ENCODE measurements around the gene GAP43. TPM values are rescaled to one million over a fixed set of nuclear protein-coding genes. Genes with fewer than 3 reads are reported as not detected.

Gene GAP43
- total RNA-seq, result under 1 TPM; 0.62 to 0.63 TPM
- 0.62 TPM for polyA plus RNA-seq (ENCODE audit: insufficient read depth, low read depth, low replicate concordance)
- long read RNA-seq, donor 1, result 0 reads
- long read RNA-seq, donor 2, result 0 reads

- Histone ChIP-seq H3K4me3 (peak within 1 kb of the TSS; percentile 4 to 12), H3K27me3 (no peaks in the 10 kb centered on the region), H3K4me1 (no peaks in the 10 kb centered on the region), H3K9me3 (no peaks in the 10 kb centered on the region), H3K36me3 (ENCODE audit: low read depth, missing control alignments) (no peaks in the 10 kb centered on the region), H3K27ac (no peak within 1 kb of the TSS)
- peak; percentile 37 for DNase-seq
- no peak for TF ChIP-seq CTCF (IDR thresholded peaks at IDR 0.05)
- WGBS, 2 donors, result 4% methylated on average over 20 of the region's 20 CpGs
- intact Hi-C loops (cut with DNase I; ENCODE audit: low total_unique reads), result no loop called here
These were observed at the start of gene GAP43 for GRCh38 chr3:115623044-115623868. TSS of gene GAP43 (plus strand) at chr3:115623510. CDS start at chr3:115623690, 180 bp downstream.

GRCh38 chr3:115576325-115576875, 46.9 kb upstream of the GAP43 start:
- 37 to 46% methylated on average over 4 of the region's 4 CpGs for WGBS, 2 donors
- TF ChIP-seq CTCF (IDR thresholded peaks at IDR 0.05) (no peak), POLR2A (IDR thresholded peaks at IDR 0.05) (no peak)
- no peaks in the 10 kb centered on the region for H3K4me1 ChIP-seq
- H3K27me3 ChIP-seq, result no peaks in the 10 kb centered on the region
- intact Hi-C loops (cut with DNase I; ENCODE audit: low total_unique reads), result no loop called here
- H3K36me3 ChIP-seq (ENCODE audit: low read depth, missing control alignments), result no peaks in the 10 kb centered on the region
- DNase-seq, result no peak
- H3K9me3 ChIP-seq, result no peaks in the 10 kb centered on the region
- no peak overlapping the region for H3K27ac ChIP-seq
- no peak overlapping the region for H3K4me3 ChIP-seq

GRCh38 chr3:115577000-115577399, 46.3 kb upstream of the GAP43 start:
- no peak overlapping the region for H3K27ac ChIP-seq
- TF ChIP-seq POLR2A (IDR thresholded peaks at IDR 0.05) (no peak), CTCF (IDR thresholded peaks at IDR 0.05) (no peak)
- WGBS, 2 donors, result 76 to 90% methylated on average over 2 of the region's 2 CpGs
- DNase-seq, result no peak
- no peaks in the 10 kb centered on the region for H3K27me3 ChIP-seq
- intact Hi-C loops (cut with DNase I; ENCODE audit: low total_unique reads), result no loop called here
- no peaks in the 10 kb centered on the region for H3K4me1 ChIP-seq
- H3K9me3 ChIP-seq, result no peaks in the 10 kb centered on the region
- H3K36me3 ChIP-seq (ENCODE audit: low read depth, missing control alignments), result no peaks in the 10 kb centered on the region
- H3K4me3 ChIP-seq, result no peak overlapping the region

GRCh38 chr3:115578331-115578730, 45.0 kb upstream of the GAP43 start:
- Histone ChIP-seq H3K36me3 (ENCODE audit: low read depth, missing control alignments) (no peaks in the 10 kb centered on the region), H3K27ac (no peak overlapping the region), H3K9me3 (no peaks in the 10 kb centered on the region), H3K4me1 (no peaks in the 10 kb centered on the region), H3K27me3 (no peaks in the 10 kb centered on the region), H3K4me3 (no peak overlapping the region)
- DNase-seq, result no peak
- intact Hi-C loops (cut with DNase I; ENCODE audit: low total_unique reads), result no loop called here
- TF ChIP-seq POLR2A (IDR thresholded peaks at IDR 0.05) (no peak), CTCF (IDR thresholded peaks at IDR 0.05) (no peak)
- 84 to 91% methylated on average over 1 of the region's 1 CpG for WGBS, 2 donors
